GM23338 (cell line): ENCODE data around the gene CCNY. TPM values are rescaled to one million over a fixed set of nuclear protein-coding genes. Genes with fewer than 3 reads are reported as not detected.

ENCODE experiments used
- ATAC-seq: fragments of 200-7000 bp; cut with Tn5 transposase; 3 replicates; pipeline ENCODE4 v1.9.1; 2020
- DNase-seq: peaks from one replicate; pipeline ENCODE4 v3.0.0-alpha.2; 2015; ENCODE audit warnings: low spot score
- H2AFZ ChIP-seq: fragments of 200-600 bp; sonication (generic); 2 replicates; pipeline ENCODE4 v1.8.0; 2016; ENCODE audit warnings: antibody characterized with exemption, mild to moderate bottlenecking, moderate library complexity
- H3F3A ChIP-seq: fragments of 200-600 bp; sonication (generic); replicated peaks from 2 replicates; pipeline ENCODE4 v1.8.0; 2017; ENCODE audit warnings: antibody characterized with exemption, mixed run types, low read depth
- H3K27ac ChIP-seq: fragments of 200-600 bp; sonication (generic); 2 replicates; pipeline ENCODE4 v1.6.1; 2016; ENCODE audit warnings: low read depth
- H3K27me3 ChIP-seq: fragments of 200-600 bp; sonication (generic); 2 replicates; pipeline ENCODE4 v1.8.0; 2016; ENCODE audit warnings: mild to moderate bottlenecking, mixed run types, moderate library complexity; ENCODE audit not compliant: insufficient read depth
- H3K36me3 ChIP-seq: fragments of 200-600 bp; sonication (generic); 2 replicates; pipeline ENCODE4 v1.8.0; 2016; ENCODE audit warnings: mild to moderate bottlenecking; ENCODE audit not compliant: insufficient read depth
- H3K4me1 ChIP-seq: fragments of 200-600 bp; sonication (generic); 2 replicates; pipeline ENCODE4 v1.8.0; 2016; ENCODE audit warnings: mild to moderate bottlenecking, moderate library complexity; ENCODE audit not compliant: insufficient read depth
- H3K4me2 ChIP-seq: fragments of 200-600 bp; sonication (generic); 2 replicates; pipeline ENCODE4 v1.7.1; 2017; ENCODE audit warnings: mixed run types
- H3K4me3 ChIP-seq: fragments of 200-600 bp; sonication (generic); 2 replicates; pipeline ENCODE4 v1.6.1; 2016; ENCODE audit warnings: mixed run types
- H3K79me2 ChIP-seq: fragments of 200-600 bp; sonication (generic); replicated peaks from 2 replicates; pipeline ENCODE4 v1.8.0; 2017; ENCODE audit warnings: mild to moderate bottlenecking; ENCODE audit not compliant: insufficient read depth
- H3K9me2 ChIP-seq: fragments of 200-600 bp; sonication (generic); 2 replicates; pipeline ENCODE4 v1.8.0; 2017; ENCODE audit not compliant: insufficient read depth
- H4K20me1 ChIP-seq: fragments of 200-600 bp; sonication (generic); replicated peaks from 2 replicates; pipeline ENCODE4 v1.8.0; 2017; ENCODE audit warnings: mild to moderate bottlenecking; ENCODE audit not compliant: insufficient read depth
- H3K27ac Mint-ChIP-seq: 2 replicates; pipeline ENCODE4 v1.8.0; 2020; ENCODE audit warnings: inconsistent platforms, mild to moderate bottlenecking, moderate library complexity, mixed read lengths
- H3K27me3 Mint-ChIP-seq: 3 replicates; pipeline ENCODE4 v1.8.0; 2022; ENCODE audit warnings: low read depth, mild to moderate bottlenecking, moderate library complexity, mixed read lengths, inconsistent platforms; ENCODE audit not compliant: insufficient read depth, poor library complexity
- H3K36me3 Mint-ChIP-seq: 3 replicates; pipeline ENCODE4 v1.8.0; 2021; ENCODE audit warnings: low read depth, mild to moderate bottlenecking, inconsistent platforms, moderate library complexity, mixed read lengths
- H3K4me1 Mint-ChIP-seq: 3 replicates; pipeline ENCODE4 v1.8.0; 2020; ENCODE audit warnings: mild to moderate bottlenecking, inconsistent platforms, mixed read lengths
- H3K4me3 Mint-ChIP-seq: 3 replicates; pipeline ENCODE4 v1.8.0; 2021; ENCODE audit warnings: moderate library complexity, mild to moderate bottlenecking, inconsistent platforms, mixed read lengths
- H3K9me3 Mint-ChIP-seq: 3 replicates; pipeline ENCODE4 v1.8.0; 2020; ENCODE audit warnings: moderate library complexity, mild to moderate bottlenecking, inconsistent platforms, mixed read lengths
- ETS1 ChIP-seq: IDR thresholded peaks from 2 replicates; pipeline ENCODE4 v1.6.1; 2016; ENCODE audit warnings: antibody characterized with exemption
- EZH2 ChIP-seq: fragments of 200-600 bp; sonication (generic); IDR thresholded peaks from one replicate; pipeline ENCODE4 v1.8.0; 2017; ENCODE audit warnings: antibody characterized with exemption, mild to moderate bottlenecking, low read depth; ENCODE audit not compliant: unreplicated experiment
- EZH2phosphoT487 ChIP-seq: fragments of 200-600 bp; sonication (generic); IDR thresholded peaks from one replicate; pipeline ENCODE4 v1.8.1; 2018; ENCODE audit warnings: antibody characterized with exemption; ENCODE audit not compliant: unreplicated experiment
- NANOG ChIP-seq: IDR thresholded peaks from 2 replicates; pipeline ENCODE4 v1.6.1; 2016; ENCODE audit warnings: antibody characterized with exemption, borderline replicate concordance
- REST ChIP-seq: IDR thresholded peaks from one replicate; pipeline ENCODE4 v1.6.1; 2018; ENCODE audit warnings: antibody characterized with exemption; ENCODE audit not compliant: unreplicated experiment
- ZNF114 ChIP-seq: fragments of 250-450 bp; sonication (Bioruptor Pico); IDR thresholded peaks from 2 replicates; pipeline ENCODE4 v1.5.0; 2020; ENCODE audit warnings: mild to moderate bottlenecking, moderate library complexity
- polyA plus RNA-seq: library from polyadenylated mRNA; unstranded; fragments of >200 nt; fragmentation: Nextera tagmentation; extraction: Ambion mirVana; gene quantifications from 2 replicates; pipeline ENCODE4 v1.2.1, GENCODE V29; 2016
- total RNA-seq: library from RNA; depleted of rRNA; stranded (reverse); fragments of >200 nt; shearing (Covaris generic); gene quantifications from 2 replicates; pipeline ENCODE4 v1.2.3, GENCODE V29; 2014
- TF ChIP-seq, protein P1 (sequence below), 2 experiments: fragments of 200-600 bp in 1 of 2; sonication (generic) in 1 of 2; conservative IDR thresholded peaks; 2 replicates each; pipeline versions ENCODE4 v1.5.1 to v1.6.1; 2016 to 2017; ENCODE audit warnings: antibody characterized with exemption in 2 of 2, low read depth in 2 of 2, mild to moderate bottlenecking in 2 of 2, moderate library complexity in 1 of 2

CCNY gene
- total and polyA plus RNA-seq, 2 experiments from 2014 or later: 14.2 to 29.0 TPM

DNA sequence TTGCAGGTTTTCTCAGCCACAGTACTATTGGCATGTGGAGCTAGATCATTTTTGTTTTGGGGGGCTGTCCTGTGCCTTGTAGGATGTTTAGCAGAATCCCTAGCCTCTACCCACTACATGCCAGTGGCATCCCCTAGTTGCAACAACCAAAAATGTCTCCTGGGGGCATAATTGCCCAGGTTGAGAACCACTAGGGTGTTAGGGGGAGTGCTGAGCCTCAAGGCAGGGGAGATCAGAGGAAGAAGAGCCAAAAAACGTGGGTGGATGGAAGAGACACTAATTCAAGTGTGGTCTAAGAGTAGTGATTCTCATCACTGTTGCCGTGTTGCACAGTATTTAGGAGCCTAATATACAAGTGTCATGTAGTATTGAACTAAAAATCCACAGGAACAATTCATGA is 31.7 kb upstream of the CCNY start:
- no peaks in the 10 kb centered on the region for H3K27me3 ChIP-seq
- DNase-seq (peak; percentile 25), ATAC-seq (peak; percentile 61)
- Mint-ChIP-seq H3K9me3 (no peaks in the 10 kb centered on the region), H3K27me3 (no peaks in the 10 kb centered on the region), H3K4me1 (no peaks in the 10 kb centered on the region), H3K36me3 (no peaks in the 10 kb centered on the region), H3K27ac (no peak overlapping the region), H3K4me3 (no peak overlapping the region)
- H2AFZ ChIP-seq: no peak overlapping the region
- H3K79me2 ChIP-seq: no peaks in the 10 kb centered on the region
- H3K4me2 ChIP-seq: no peak overlapping the region
- H3K27ac ChIP-seq: no peak overlapping the region
- H3K36me3 ChIP-seq: no peaks in the 10 kb centered on the region
- TF ChIP-seq, protein P1, sequence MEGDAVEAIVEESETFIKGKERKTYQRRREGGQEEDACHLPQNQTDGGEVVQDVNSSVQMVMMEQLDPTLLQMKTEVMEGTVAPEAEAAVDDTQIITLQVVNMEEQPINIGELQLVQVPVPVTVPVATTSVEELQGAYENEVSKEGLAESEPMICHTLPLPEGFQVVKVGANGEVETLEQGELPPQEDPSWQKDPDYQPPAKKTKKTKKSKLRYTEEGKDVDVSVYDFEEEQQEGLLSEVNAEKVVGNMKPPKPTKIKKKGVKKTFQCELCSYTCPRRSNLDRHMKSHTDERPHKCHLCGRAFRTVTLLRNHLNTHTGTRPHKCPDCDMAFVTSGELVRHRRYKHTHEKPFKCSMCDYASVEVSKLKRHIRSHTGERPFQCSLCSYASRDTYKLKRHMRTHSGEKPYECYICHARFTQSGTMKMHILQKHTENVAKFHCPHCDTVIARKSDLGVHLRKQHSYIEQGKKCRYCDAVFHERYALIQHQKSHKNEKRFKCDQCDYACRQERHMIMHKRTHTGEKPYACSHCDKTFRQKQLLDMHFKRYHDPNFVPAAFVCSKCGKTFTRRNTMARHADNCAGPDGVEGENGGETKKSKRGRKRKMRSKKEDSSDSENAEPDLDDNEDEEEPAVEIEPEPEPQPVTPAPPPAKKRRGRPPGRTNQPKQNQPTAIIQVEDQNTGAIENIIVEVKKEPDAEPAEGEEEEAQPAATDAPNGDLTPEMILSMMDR (conservative IDR thresholded peaks at IDR 0.05; ENCODE audit: low read depth in 2 of 2): peak; percentile 27 to 62; a peak in 3 of 4 replicates
- TF ChIP-seq NANOG (no peak), REST (no peak), ZNF114 (CRISPR knock-in tag) (no peak), ETS1 (no peak), EZH2phosphoT487 (no peak)
- no peaks in the 10 kb centered on the region for H3K4me1 ChIP-seq
- H3F3A ChIP-seq: no peaks in the 10 kb centered on the region
- H3K4me3 ChIP-seq: no peak overlapping the region
- H3K9me2 ChIP-seq: no peaks in the 10 kb centered on the region
- H4K20me1 ChIP-seq: no peaks in the 10 kb centered on the region

DNA sequence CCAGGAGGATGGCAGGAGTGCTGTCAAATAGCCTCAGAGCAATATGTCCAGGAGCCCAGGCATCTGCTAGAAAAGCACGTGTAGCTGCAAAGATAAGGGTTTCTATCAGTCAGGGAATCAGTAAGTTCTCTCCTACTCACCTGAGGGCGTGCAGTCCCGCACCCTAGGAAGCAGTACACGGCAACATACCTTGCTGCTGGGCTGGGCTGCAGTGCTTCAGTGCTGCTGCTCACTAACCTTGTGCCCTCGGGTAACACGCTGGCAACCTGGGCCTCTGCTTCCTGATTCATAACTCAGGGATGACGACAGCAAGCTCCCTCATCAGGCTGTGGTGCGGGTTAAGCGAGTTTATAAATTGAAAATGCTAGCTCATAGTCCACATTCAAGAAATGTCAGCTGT is 29.5 kb upstream of the CCNY start:
- Histone ChIP-seq H3K4me1 (no peaks in the 10 kb centered on the region), H3F3A (no peaks in the 10 kb centered on the region), H3K27ac (no peak overlapping the region), H2AFZ (peak overlapping the region; percentile 32; the same call in 1 of the 2 replicates), H3K9me2 (no peaks in the 10 kb centered on the region), H3K4me2 (no peak overlapping the region), H3K27me3 (no peaks in the 10 kb centered on the region), H3K79me2 (no peaks in the 10 kb centered on the region), H3K36me3 (no peaks in the 10 kb centered on the region), H4K20me1 (no peaks in the 10 kb centered on the region), H3K4me3 (no peak overlapping the region)
- Mint-ChIP-seq H3K4me3 (no peak overlapping the region), H3K27me3 (peaks cover under 1% of the 10 kb centered on the region), H3K4me1 (no peaks in the 10 kb centered on the region), H3K9me3 (no peaks in the 10 kb centered on the region), H3K27ac (no peak overlapping the region), H3K36me3 (no peaks in the 10 kb centered on the region)
- DNase-seq (no peak), ATAC-seq (peak; percentile 26; the same call in 1 of the 3 replicates)
- TF ChIP-seq EZH2: no peak
- TF ChIP-seq EZH2phosphoT487: no peak
- TF ChIP-seq REST: no peak
